A673 (cell line): Measurements from ENCODE around the gene NEK6.

Experiments
- CTCF ChIP-seq: fragments of 300-800, 200-600 bp; sonication (generic); conservative IDR thresholded peaks from 2 replicates; pipeline ENCODE4 v1.5.1; 2017; ENCODE audit warnings: low read depth, mild to moderate bottlenecking, antibody characterized with exemption, low read length, moderate library complexity, mixed read lengths
- EZH2 ChIP-seq: fragments of 200-600 bp; sonication (generic); IDR thresholded peaks from 2 replicates; pipeline ENCODE4 v1.6.1; 2017; ENCODE audit warnings: borderline replicate concordance, low read depth, mild to moderate bottlenecking, mixed read lengths, antibody characterized with exemption, low read length; ENCODE audit not compliant: poor library complexity, severe bottlenecking

- TF ChIP-seq CTCF = no peak
- no peak for TF ChIP-seq EZH2
Measured at GRCh38 chr9:124266139-124266825, 8.5 kb downstream of the NEK6 start.
